Measurements from ENCODE around the gene SENP2. TPM values are rescaled to one million over a fixed set of nuclear protein-coding genes. Genes with fewer than 3 reads are reported as not detected.

Gene SENP2
- total and polyA plus RNA-seq, 10 of the 15 experiments (the other 5 are each of a cell fraction or from before 2014, with no cell fraction given) = 9.0 to 42.7 (median 25.1) TPM

GRCh38 chr3:185648396-185648795 lies 62.3 kb downstream of the SENP2 start:
- no peak overlapping the region for H2AFZ ChIP-seq (ENCODE audit: control insufficient read depth, low read depth, low read length)
- H3K9me3 ChIP-seq (replicated peaks; ENCODE audit: control insufficient read depth, insufficient read depth, low read length) = no peaks in the 10 kb centered on the region
- no peak overlapping the region for H3K9ac ChIP-seq (ENCODE audit: control insufficient read depth, insufficient read depth, low read length)
- in situ Hi-C loops (cut with MboI) = no loop called here
- FAIRE-seq (no peak), ATAC-seq (no peak), DNase-seq (ENCODE audit: low read depth, low spot score) (no peak)
- no TSS peak for BruUV-seq (replicated peaks)
- no peak overlapping the region for H3K4me3 ChIP-seq
- no peak overlapping the region for H3K27ac ChIP-seq (ENCODE audit: control insufficient read depth, insufficient read depth)
- peaks cover 5% of the 10 kb centered on the region; the same call in 1 of the 2 replicates for H3K4me1 ChIP-seq (ENCODE audit: control insufficient read depth, insufficient read depth, low read length)
- peaks cover 0 to 1% of the 10 kb centered on the region in 2 experiments; a peak in 2 of 4 replicates for H3K27me3 ChIP-seq (replicated peaks in 1 of 2; ENCODE audit: control insufficient read depth in 2 of 2, insufficient read depth in 2 of 2, low read length in 1 of 2)
- ChIA-PET POLR2A (interaction anchor here (1.2 kb wide), 1 partner anchor 12 kb away, joined by 3 read pairs; no protein-coding TSS in a partner anchor), CTCF (interaction anchor here (1.2 to 1.8 kb wide), 2 partner anchors 12 to 14 kb away, joined by 3 to 18 read pairs; no protein-coding TSS in a partner anchor), SMC1A (ENCODE audit: uncharacterized antibody, unreplicated experiment) (interaction anchor here (1.2 kb wide), 1 partner anchor 12 kb away, joined by 5 read pairs; no protein-coding TSS in a partner anchor), RAD21 (ENCODE audit: unreplicated experiment) (interaction anchor here (0.7 kb wide), 1 partner anchor 188 kb away, joined by 3 read pairs; no protein-coding TSS in a partner anchor)
- WGBS (ENCODE audit: insufficient coverage, insufficient replicate concordance, low lambda C conversion rate, missing lambda C conversion rate) = 80% methylated on average over 4 of the region's 4 CpGs
- H3K4me2 ChIP-seq (ENCODE audit: control insufficient read depth, insufficient read depth) = no peak overlapping the region
- H4K20me1 ChIP-seq (ENCODE audit: control insufficient read depth, insufficient read depth) = no peaks in the 10 kb centered on the region
- TF ChIP-seq SRF (IDR thresholded peaks at IDR 0.05; ENCODE audit: low read depth in 2 of 2, low read length in 2 of 2) (no peak), RAD21 (IDR thresholded peaks at IDR 0.05; ENCODE audit: insufficient read depth, low read depth, low read length) (no peak), POLR2AphosphoS5 (IDR thresholded peaks at IDR 0.05; ENCODE audit: low read length) (no peak), KDM1A (IDR thresholded peaks at IDR 0.05; ENCODE audit: borderline replicate concordance) (no peak), HDAC2 (IDR thresholded peaks at IDR 0.05) (no peak), ZBTB40 (IDR thresholded peaks at IDR 0.05; ENCODE audit: borderline replicate concordance) (no peak), ZSCAN29 (IDR thresholded peaks at IDR 0.05) (no peak), ZNF207 (IDR thresholded peaks at IDR 0.05; ENCODE audit: borderline replicate concordance) (no peak)
- TF ChIP-seq, protein P1, sequence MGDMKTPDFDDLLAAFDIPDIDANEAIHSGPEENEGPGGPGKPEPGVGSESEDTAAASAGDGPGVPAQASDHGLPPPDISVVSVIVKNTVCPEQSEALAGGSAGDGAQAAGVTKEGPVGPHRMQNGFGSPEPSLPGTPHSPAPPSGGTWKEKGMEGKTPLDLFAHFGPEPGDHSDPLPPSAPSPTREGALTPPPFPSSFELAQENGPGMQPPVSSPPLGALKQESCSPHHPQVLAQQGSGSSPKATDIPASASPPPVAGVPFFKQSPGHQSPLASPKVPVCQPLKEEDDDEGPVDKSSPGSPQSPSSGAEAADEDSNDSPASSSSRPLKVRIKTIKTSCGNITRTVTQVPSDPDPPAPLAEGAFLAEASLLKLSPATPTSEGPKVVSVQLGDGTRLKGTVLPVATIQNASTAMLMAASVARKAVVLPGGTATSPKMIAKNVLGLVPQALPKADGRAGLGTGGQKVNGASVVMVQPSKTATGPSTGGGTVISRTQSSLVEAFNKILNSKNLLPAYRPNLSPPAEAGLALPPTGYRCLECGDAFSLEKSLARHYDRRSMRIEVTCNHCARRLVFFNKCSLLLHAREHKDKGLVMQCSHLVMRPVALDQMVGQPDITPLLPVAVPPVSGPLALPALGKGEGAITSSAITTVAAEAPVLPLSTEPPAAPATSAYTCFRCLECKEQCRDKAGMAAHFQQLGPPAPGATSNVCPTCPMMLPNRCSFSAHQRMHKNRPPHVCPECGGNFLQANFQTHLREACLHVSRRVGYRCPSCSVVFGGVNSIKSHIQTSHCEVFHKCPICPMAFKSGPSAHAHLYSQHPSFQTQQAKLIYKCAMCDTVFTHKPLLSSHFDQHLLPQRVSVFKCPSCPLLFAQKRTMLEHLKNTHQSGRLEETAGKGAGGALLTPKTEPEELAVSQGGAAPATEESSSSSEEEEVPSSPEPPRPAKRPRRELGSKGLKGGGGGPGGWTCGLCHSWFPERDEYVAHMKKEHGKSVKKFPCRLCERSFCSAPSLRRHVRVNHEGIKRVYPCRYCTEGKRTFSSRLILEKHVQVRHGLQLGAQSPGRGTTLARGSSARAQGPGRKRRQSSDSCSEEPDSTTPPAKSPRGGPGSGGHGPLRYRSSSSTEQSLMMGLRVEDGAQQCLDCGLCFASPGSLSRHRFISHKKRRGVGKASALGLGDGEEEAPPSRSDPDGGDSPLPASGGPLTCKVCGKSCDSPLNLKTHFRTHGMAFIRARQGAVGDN (IDR thresholded peaks at IDR 0.05) = no peak
- intact Hi-C loops (cut with micrococcal nuclease; ENCODE audit: unreplicated experiment) = no loop called here
- no peaks in the 10 kb centered on the region for H3K79me2 ChIP-seq (ENCODE audit: control insufficient read depth, insufficient read depth, low read length)
- H3K36me3 ChIP-seq (ENCODE audit: control insufficient read depth in 2 of 2, insufficient read depth in 2 of 2, low read length in 1 of 2) = no peaks in the 10 kb centered on the region

Measured in GM12878 (cell line).